Measurements from ENCODE around the gene COG3. TPM values are rescaled to one million over a fixed set of nuclear protein-coding genes. Genes with fewer than 3 reads are reported as not detected.

The COG3 gene
- total and polyA plus RNA-seq, 2 experiments from 2014 or later: 17.1 to 23.9 TPM

GRCh38 chr13:45565331-45565730 is 100.6 kb downstream of the COG3 start (continued):
- TF ChIP-seq REST (IDR thresholded peaks at IDR 0.05; ENCODE audit: unreplicated experiment) (no peak), ZNF114 (CRISPR knock-in tag; IDR thresholded peaks at IDR 0.05) (no peak), CTCF (conservative IDR thresholded peaks at IDR 0.05; ENCODE audit: low read depth in 2 of 2) (no peak), EZH2phosphoT487 (IDR thresholded peaks at IDR 0.05; ENCODE audit: unreplicated experiment) (no peak), POLR2AphosphoS5 (IDR thresholded peaks at IDR 0.05; ENCODE audit: low read depth) (no peak), EZH2 (IDR thresholded peaks at IDR 0.05; ENCODE audit: low read depth, unreplicated experiment) (no peak), ZNF331 (CRISPR knock-in tag; IDR thresholded peaks at IDR 0.05; ENCODE audit: low read depth) (no peak), STAT1 (IDR thresholded peaks at IDR 0.05; ENCODE audit: unreplicated experiment) (no peak)

- Histone ChIP-seq H3F3A (replicated peaks; ENCODE audit: low read depth) (no peaks in the 10 kb centered on the region), H3K4me3 (no peak overlapping the region), H3K36me3 (ENCODE audit: insufficient read depth) (no peaks in the 10 kb centered on the region), H3K4me1 (ENCODE audit: insufficient read depth) (0 out of 2 replicates have a peak, but pooled peaks cover 3% of the 10 kb centered on the region), H3K4me2 (no peak overlapping the region), H3K9me2 (ENCODE audit: insufficient read depth) (peaks cover 12% of the 10 kb centered on the region; the same call in 1 of the 2 replicates), H4K20me1 (replicated peaks; ENCODE audit: insufficient read depth) (no peaks in the 10 kb centered on the region), H2AFZ (no peak overlapping the region), H3K27me3 (ENCODE audit: insufficient read depth) (no peaks in the 10 kb centered on the region), H3K79me2 (replicated peaks; ENCODE audit: insufficient read depth) (no peaks in the 10 kb centered on the region), H3K27ac (ENCODE audit: low read depth) (no peak overlapping the region)
- TF ChIP-seq JUNB (IDR thresholded peaks at IDR 0.05; ENCODE audit: unreplicated experiment) (no peak), STAT1 (IDR thresholded peaks at IDR 0.05; ENCODE audit: unreplicated experiment) (no peak), POLR2AphosphoS5 (IDR thresholded peaks at IDR 0.05; ENCODE audit: low read depth) (no peak), ZNF114 (CRISPR knock-in tag; IDR thresholded peaks at IDR 0.05) (no peak), EZH2phosphoT487 (IDR thresholded peaks at IDR 0.05; ENCODE audit: unreplicated experiment) (no peak), REST (IDR thresholded peaks at IDR 0.05; ENCODE audit: unreplicated experiment) (no peak), ETS1 (IDR thresholded peaks at IDR 0.05) (no peak)
- no peak overlapping the region for H3K27ac Mint-ChIP-seq
- peaks cover 5% of the 10 kb centered on the region for H3K27me3 Mint-ChIP-seq (ENCODE audit: insufficient read depth, low read depth, poor library complexity)
- H3K36me3 Mint-ChIP-seq (ENCODE audit: low read depth): no peaks in the 10 kb centered on the region
- H3K9me3 Mint-ChIP-seq: 0 out of 3 replicates have a peak, but pooled peaks cover 2% of the 10 kb centered on the region
- peaks cover 7% of the 10 kb centered on the region for H3K4me1 Mint-ChIP-seq
- no peak overlapping the region for H3K4me3 Mint-ChIP-seq
- DNase-seq (ENCODE audit: low spot score) (no peak), ATAC-seq (no peak)
These were observed 110.5 kb downstream of the COG3 start for GRCh38 chr13:45575146-45575829.

Measured in GM23338 (cell line).